GM10248 (cell line): ENCODE data around the gene GFPT1.
A peak's percentile ranks its signal among the peaks of the same experiment; 100 is the strongest.

Experiments used
- CTCF ChIA-PET: fragments of 300-600 bp; sonication (Branson Sonifier 250); formaldehyde crosslinking; extraction: SDS; loops from one replicate; lab custom pipeline; 2021; ENCODE audit warnings: antibody characterized with exemption; lab: Yijun Ruan, JAX
- POLR2A ChIA-PET: fragments of 350-650 bp; sonication (Branson Sonifier 250); formaldehyde crosslinking; extraction: SDS; loops from one replicate; lab custom pipeline; 2020; ENCODE audit warnings: antibody characterized with exemption; lab: Yijun Ruan, JAX
- DNase-seq: peaks from one replicate; pipeline ENCODE4 v3.0.0; 2012; ENCODE audit errors: extremely low spot score
- CTCF ChIP-seq: IDR thresholded peaks from 2 replicates; pipeline ENCODE4 v1.5.1; 2012; ENCODE audit warnings: mild to moderate bottlenecking, low read depth; ENCODE audit errors: extremely low read depth, missing control alignments, control extremely low read depth

The GFPT1 gene

DNA sequence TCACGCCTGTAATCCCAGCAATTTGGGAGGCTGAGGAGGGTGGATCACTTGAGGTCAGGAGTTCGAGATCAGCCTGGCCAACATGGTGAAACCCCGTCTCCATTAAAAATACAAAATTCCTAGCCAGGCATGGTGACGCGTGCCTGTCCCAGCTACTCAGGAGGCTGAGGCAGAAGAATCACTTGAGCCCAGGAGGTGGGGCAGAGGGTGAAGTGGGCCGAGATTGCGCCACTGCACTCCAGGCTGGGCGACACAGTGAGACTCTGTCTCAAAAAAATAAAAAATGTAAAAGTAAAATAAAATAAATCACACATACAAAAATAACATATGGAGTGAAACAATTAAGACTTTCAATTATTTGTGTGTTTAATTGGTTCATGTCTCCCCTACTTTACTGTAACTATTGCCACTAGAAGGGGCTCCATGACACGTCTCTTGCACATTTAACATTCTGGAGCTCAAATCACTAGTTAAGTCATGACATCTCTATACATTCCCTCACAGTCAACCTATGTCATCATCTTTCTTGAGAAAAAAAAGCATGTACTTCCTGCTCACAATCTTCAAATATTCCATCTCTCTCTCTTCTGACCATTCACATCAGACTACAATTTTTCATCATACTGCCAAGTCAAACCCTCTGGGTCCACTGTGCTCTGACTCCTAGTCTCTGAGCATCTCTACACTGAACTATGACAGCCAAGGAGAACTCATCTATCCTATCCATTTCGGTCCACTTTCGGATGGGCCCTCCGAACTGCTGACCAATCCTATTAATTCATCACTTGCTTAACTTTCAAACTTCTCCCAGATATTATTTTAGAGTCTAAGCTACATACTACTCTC lies 6.7 kb downstream of the GFPT1 start:
- CTCF ChIA-PET, result interaction anchor here (1.1 kb wide), 1 partner anchor 13 kb away, joined by 3 read pairs; no protein-coding TSS in a partner anchor
- TF ChIP-seq CTCF, result no peak
- DNase-seq, result no peak
- POLR2A ChIA-PET, result no interaction called here

DNA sequence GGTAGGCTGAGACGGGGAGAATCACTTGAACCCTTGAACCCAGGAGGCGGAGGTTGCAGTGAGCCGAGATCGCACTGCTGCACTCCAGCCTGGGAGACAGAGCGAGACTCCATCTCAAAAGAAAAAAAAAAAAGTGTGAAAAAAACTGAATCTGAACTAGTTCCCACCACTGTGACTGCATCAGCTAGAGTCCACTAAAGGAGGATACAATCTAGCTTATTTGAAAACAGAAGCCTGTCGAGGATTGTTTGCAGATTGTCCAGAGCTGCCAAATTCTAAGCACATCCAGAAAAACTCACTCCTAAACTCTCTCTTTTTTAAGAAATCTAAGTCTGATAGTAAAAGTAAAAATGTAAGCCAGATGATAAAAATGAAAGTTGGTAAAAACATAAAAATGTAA lies 10.6 kb downstream of the GFPT1 start:
- CTCF ChIA-PET, result interaction anchor here (0.9 to 3.5 kb wide), 12 partner anchors 8 to 340 kb away, joined by 3 to 18 read pairs (median 6); partner anchors contain the start of gene GFPT1
- TF ChIP-seq CTCF, result no peak
- POLR2A ChIA-PET, result interaction anchor here (0.5 to 0.7 kb wide), 2 partner anchors 8 to 12 kb away, joined by 3 to 4 read pairs; no protein-coding TSS in a partner anchor

DNA sequence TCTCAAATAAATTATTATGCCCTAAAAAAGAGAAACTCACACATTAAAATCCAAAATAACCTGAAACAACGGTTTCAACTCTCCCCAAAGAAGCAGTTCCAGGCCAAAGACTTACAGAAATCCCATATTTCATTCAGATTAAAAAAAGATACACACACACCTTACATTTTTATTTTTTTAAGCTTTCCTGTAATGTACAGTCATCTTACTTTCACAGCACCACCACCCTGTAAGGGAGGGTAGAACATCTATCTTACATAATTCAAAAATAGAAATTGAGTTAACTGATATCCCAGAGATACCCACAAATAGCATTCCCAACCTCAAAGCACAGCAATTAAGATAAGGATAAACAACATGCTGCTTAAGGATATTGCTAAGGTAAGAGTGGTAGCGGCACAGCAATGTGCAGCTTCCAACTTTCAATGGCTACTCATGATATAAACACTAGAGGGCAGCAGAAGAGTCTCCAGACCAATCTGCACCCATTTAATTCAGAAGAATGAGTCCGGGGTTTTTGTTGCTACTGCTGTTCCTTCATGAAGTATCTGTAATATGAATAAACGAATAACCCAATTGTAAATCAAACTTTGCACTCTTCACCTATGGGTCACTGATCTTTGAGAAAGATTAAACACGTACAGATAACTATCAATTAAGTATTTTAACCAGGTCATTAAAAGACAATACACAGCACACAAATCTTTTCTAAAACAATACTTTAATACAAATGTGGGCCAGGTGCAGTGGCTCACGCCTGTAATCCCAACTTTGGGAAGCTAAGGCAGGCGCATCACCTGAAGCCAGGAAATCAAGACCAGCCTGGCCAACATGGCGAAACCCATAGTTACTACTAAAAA lies 11.3 kb downstream of the GFPT1 start:
- CTCF ChIA-PET, result interaction anchor here (0.5 to 3.5 kb wide), 18 partner anchors 8 to 349 kb away, joined by 3 to 18 read pairs (median 4); partner anchors contain the start of gene GFPT1
- peak; percentile 33 for DNase-seq
- POLR2A ChIA-PET, result interaction anchor here (0.5 to 0.7 kb wide), 2 partner anchors 9 to 11 kb away, joined by 3 to 4 read pairs; no protein-coding TSS in a partner anchor

More for the DNA sequence above, 10.6 kb downstream of the GFPT1 start:
- no peak for DNase-seq

DNA sequence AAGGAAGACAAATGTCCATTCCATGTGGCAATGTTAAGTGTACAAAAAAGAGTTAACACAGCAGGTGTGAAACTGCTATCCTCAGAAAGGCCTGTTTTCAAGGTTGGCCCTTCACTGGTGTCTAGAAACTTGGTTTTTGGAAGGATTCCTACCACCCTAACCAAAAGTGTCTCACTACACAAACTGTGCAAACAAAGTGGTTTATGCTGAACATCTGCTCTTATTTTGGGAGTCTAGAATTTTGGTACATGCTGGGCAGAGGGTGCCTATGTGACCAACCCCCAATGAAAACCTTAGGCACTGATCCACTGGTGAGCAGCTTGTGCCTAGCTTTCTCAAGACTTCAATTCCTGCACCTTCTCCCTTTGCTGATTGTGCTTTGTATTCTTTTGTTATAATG lies 14.3 kb downstream of the GFPT1 start:
- ChIA-PET CTCF (interaction anchor here (1.0 to 1.6 kb wide), 3 partner anchors 13 to 15 kb away, joined by 4 to 5 read pairs (median 4); no protein-coding TSS in a partner anchor), POLR2A (no interaction called here)
- no peak for TF ChIP-seq CTCF
- DNase-seq, result no peak

More for the DNA sequence above, 11.3 kb downstream of the GFPT1 start:
- peak; percentile 38 for TF ChIP-seq CTCF

- TF ChIP-seq CTCF, result no peak
- CTCF ChIA-PET, result interaction anchor here (1.4 to 1.7 kb wide), 3 partner anchors 9 to 15 kb away, joined by 3 to 5 read pairs (median 4); no protein-coding TSS in a partner anchor
- POLR2A ChIA-PET, result no interaction called here
- no peak for DNase-seq
Measured at GRCh38 chr2:69369802-69370201, 17.2 kb downstream of the GFPT1 start.

- ChIA-PET CTCF (no interaction called here), POLR2A (no interaction called here)
- DNase-seq, result no peak
- TF ChIP-seq CTCF, result no peak
Measured at GRCh38 chr2:69368588-69368987, 18.4 kb downstream of the GFPT1 start.
